Stimulated activated memory B cell treated with anti-CD40 and anti-IgM and Interleukin-4, amounts not matched to agents 10 μg/mL and 1 μg/mL and 100 μg/mL, for 72 hours (primary cell): ENCODE results near the gene C16orf90.

Experiments
- ATAC-seq: fragments of 150-1000 bp; cut with Tn5 transposase; 2 replicates; pipeline ENCODE4 v1.10.0; 2021
- H3K27ac Mint-ChIP-seq: one replicate; pipeline ENCODE4 v1.8.0; 2022; ENCODE audit warnings: mild to moderate bottlenecking, mixed read lengths
- H3K27me3 Mint-ChIP-seq: one replicate; pipeline ENCODE4 v1.8.0; 2022; ENCODE audit warnings: mixed read lengths
- H3K36me3 Mint-ChIP-seq: one replicate; pipeline ENCODE4 v1.8.0; 2022; ENCODE audit warnings: mixed read lengths
- H3K4me1 Mint-ChIP-seq: one replicate; pipeline ENCODE4 v1.8.0; 2022; ENCODE audit warnings: mixed read lengths
- H3K4me3 Mint-ChIP-seq: one replicate; pipeline ENCODE4 v1.8.0; 2022; ENCODE audit warnings: mild to moderate bottlenecking, moderate library complexity, mixed read lengths
- H3K9me3 Mint-ChIP-seq: one replicate; pipeline ENCODE4 v1.8.0; 2022; ENCODE audit warnings: mixed read lengths

Gene C16orf90

DNA sequence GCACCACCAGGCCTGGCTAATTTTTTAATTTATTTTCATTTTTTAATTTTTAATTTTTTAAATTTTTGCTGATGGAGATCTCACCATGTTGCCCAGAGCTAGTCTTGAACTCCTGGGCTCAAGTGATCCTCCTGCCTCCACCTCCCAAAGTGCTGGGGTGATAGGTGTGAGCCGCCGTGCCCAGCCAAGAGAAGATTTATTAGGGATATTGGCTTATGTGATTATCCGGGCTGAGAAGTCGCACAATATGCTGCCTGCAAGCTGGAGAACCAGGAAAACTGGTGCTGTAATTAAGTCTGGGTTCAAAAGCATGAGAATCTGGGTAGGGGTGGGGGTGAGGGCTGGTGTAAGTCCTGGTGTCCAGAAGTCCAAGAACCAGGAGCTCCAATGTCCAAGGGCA lies 2.5 kb upstream of the C16orf90 start:
- peaks cover 5% of the 10 kb centered on the region for H3K9me3 Mint-ChIP-seq
- no peaks in the 10 kb centered on the region for H3K27me3 Mint-ChIP-seq
- H3K4me1 Mint-ChIP-seq = peaks cover 25% of the 10 kb centered on the region
- H3K27ac Mint-ChIP-seq = no peak overlapping the region
- no peak for ATAC-seq
- H3K36me3 Mint-ChIP-seq = no peaks in the 10 kb centered on the region
- no peak overlapping the region for H3K4me3 Mint-ChIP-seq

DNA sequence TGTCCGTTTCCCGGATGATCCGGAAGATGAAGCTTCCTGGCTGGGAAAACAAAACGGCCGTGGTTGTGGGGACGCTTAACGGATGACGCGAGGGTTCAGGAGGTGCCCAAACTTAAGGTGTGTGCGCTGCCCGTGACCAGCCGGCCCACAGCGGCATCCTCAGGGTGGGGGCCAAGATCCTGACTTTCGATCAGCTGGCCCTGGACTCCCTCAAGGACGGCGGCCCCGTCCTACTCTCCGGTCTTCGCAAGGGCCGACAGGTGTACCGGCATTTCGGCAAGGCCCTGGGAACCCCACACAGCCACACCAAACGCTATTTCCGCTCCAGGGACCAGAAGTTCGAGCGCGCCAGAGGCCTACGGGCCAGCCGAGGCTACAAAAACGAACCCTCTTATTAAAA lies 1.1 kb upstream of the C16orf90 start:
- no peak for ATAC-seq
- H3K4me1 Mint-ChIP-seq = peaks cover 12% of the 10 kb centered on the region
- H3K27ac Mint-ChIP-seq = no peak overlapping the region
- no peaks in the 10 kb centered on the region for H3K27me3 Mint-ChIP-seq
- H3K36me3 Mint-ChIP-seq = no peaks in the 10 kb centered on the region
- H3K4me3 Mint-ChIP-seq = no peak overlapping the region
- H3K9me3 Mint-ChIP-seq = peaks cover 5% of the 10 kb centered on the region

DNA sequence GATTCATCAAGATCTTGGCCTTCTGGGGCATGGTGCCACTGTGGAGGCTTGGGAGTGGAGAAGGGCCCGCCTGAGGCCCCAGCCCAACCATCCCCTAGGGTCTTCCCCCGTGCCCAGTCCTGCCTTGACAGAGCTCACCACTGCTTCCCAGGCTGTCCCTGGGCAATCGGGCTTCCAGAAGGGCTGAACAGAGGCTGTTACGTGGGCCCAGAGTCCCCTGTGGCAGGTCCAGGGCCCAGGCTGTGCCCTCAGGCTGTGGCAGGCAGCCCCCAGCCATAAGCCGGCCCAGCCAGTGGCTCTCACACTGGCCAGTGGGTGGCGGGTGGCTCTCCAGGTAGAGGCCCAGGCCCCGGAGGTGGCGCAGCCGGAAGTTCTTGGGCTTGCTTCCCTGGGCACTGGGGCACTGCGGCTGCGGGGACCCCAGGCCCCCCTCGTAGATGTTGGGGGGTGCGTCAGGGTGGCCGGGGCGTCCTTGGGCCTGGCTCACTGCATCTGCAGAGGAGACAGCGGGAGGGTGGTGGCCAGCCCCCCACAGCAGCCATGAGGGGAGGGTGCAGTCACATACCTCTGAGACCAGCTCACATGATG lies 809 bp downstream of the C16orf90 start:
- no peaks in the 10 kb centered on the region for H3K27me3 Mint-ChIP-seq
- H3K4me1 Mint-ChIP-seq = peaks cover 7% of the 10 kb centered on the region
- H3K27ac Mint-ChIP-seq = no peak overlapping the region
- no peaks in the 10 kb centered on the region for H3K36me3 Mint-ChIP-seq
- H3K9me3 Mint-ChIP-seq = peaks cover 5% of the 10 kb centered on the region
- H3K4me3 Mint-ChIP-seq = no peak overlapping the region
- no peak for ATAC-seq

- Mint-ChIP-seq H3K36me3 (peaks cover 6% of the 10 kb centered on the region), H3K4me3 (no peak overlapping the region)
Observed at GRCh38 chr16:3492356-3492755, 2.9 kb downstream of the C16orf90 start.

GRCh38 chr16:3490911-3491629 lies 4.2 kb downstream of the C16orf90 start:
- H3K4me1 Mint-ChIP-seq = peaks cover 7% of the 10 kb centered on the region
- H3K27ac Mint-ChIP-seq = no peak overlapping the region
- no peaks in the 10 kb centered on the region for H3K27me3 Mint-ChIP-seq
- no peaks in the 10 kb centered on the region for H3K9me3 Mint-ChIP-seq
- peaks cover 7% of the 10 kb centered on the region for H3K36me3 Mint-ChIP-seq
- no peak overlapping the region for H3K4me3 Mint-ChIP-seq
- peak; percentile 50 for ATAC-seq

More at GRCh38 chr16:3492356-3492755, 2.9 kb downstream of the C16orf90 start:
- H3K9me3 Mint-ChIP-seq = no peaks in the 10 kb centered on the region
- no peak for ATAC-seq
- peaks cover 7% of the 10 kb centered on the region for H3K4me1 Mint-ChIP-seq
- H3K27me3 Mint-ChIP-seq = no peaks in the 10 kb centered on the region
- no peak overlapping the region for H3K27ac Mint-ChIP-seq

- no peak overlapping the region for H3K27ac Mint-ChIP-seq
- no peaks in the 10 kb centered on the region for H3K27me3 Mint-ChIP-seq
- peaks cover 7% of the 10 kb centered on the region for H3K4me1 Mint-ChIP-seq
- no peak for ATAC-seq
- H3K9me3 Mint-ChIP-seq = no peaks in the 10 kb centered on the region
- H3K4me3 Mint-ChIP-seq = no peak overlapping the region
- peaks cover 30% of the 10 kb centered on the region for H3K36me3 Mint-ChIP-seq
Observed at GRCh38 chr16:3488801-3489200, 6.5 kb downstream of the C16orf90 start.

- Mint-ChIP-seq H3K4me3 (no peak overlapping the region), H3K27me3 (no peaks in the 10 kb centered on the region), H3K9me3 (no peaks in the 10 kb centered on the region), H3K36me3 (peaks cover 40% of the 10 kb centered on the region), H3K27ac (no peak overlapping the region), H3K4me1 (peaks cover 7% of the 10 kb centered on the region)
- ATAC-seq = no peak
Observed at GRCh38 chr16:3487521-3488410, 7.5 kb downstream of the C16orf90 start.

GRCh38 chr16:3486506-3487215 lies 8.6 kb downstream of the C16orf90 start:
- no peak for ATAC-seq
- H3K27ac Mint-ChIP-seq = no peak overlapping the region
- H3K27me3 Mint-ChIP-seq = no peaks in the 10 kb centered on the region
- peaks cover 51% of the 10 kb centered on the region for H3K36me3 Mint-ChIP-seq
- no peaks in the 10 kb centered on the region for H3K9me3 Mint-ChIP-seq
- H3K4me1 Mint-ChIP-seq = peaks cover 7% of the 10 kb centered on the region
- no peak overlapping the region for H3K4me3 Mint-ChIP-seq

GRCh38 chr16:3485821-3486505 lies 9.3 kb downstream of the C16orf90 start:
- H3K27ac Mint-ChIP-seq = no peak overlapping the region
- ATAC-seq = no peak
- H3K27me3 Mint-ChIP-seq = no peaks in the 10 kb centered on the region
- H3K4me3 Mint-ChIP-seq = no peak overlapping the region
- peaks cover 2% of the 10 kb centered on the region for H3K4me1 Mint-ChIP-seq
- no peaks in the 10 kb centered on the region for H3K9me3 Mint-ChIP-seq
- peaks cover 58% of the 10 kb centered on the region for H3K36me3 Mint-ChIP-seq

DNA sequence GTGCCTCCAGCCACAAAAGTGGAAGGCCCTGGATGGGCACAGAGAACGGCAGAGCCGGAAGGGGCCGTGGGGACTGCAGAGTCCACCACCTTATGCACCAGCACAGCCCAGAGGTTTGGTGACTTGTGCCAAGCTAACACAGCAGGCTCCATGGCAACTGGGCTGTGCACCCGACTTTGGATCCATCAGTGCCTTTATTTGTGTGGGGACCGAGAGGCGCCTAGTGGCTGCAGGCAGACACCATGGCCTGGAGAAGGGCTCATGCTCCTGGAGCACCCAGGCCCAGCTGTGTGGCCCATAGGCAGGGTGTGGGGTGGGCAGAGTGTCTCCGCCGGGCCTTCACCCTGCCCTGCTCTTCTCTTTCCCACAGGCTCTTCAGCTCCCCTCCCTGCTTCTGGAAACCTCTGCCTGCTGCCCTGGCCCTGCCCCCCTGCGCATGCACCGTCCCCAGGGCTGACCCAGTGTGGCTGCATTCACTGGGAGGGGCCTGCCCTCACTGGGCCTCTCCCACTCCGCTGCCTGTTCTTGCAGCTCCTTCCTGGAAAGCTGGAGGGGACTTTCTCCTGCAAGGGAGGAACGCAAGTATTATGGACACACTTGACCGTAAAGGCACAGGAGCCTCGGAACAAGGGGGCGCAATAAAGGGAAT lies 10.1 kb downstream of the C16orf90 start:
- Mint-ChIP-seq H3K4me3 (no peak overlapping the region), H3K27ac (no peak overlapping the region), H3K4me1 (no peaks in the 10 kb centered on the region), H3K36me3 (peaks cover 60% of the 10 kb centered on the region), H3K9me3 (no peaks in the 10 kb centered on the region), H3K27me3 (no peaks in the 10 kb centered on the region)
- ATAC-seq = no peak

DNA sequence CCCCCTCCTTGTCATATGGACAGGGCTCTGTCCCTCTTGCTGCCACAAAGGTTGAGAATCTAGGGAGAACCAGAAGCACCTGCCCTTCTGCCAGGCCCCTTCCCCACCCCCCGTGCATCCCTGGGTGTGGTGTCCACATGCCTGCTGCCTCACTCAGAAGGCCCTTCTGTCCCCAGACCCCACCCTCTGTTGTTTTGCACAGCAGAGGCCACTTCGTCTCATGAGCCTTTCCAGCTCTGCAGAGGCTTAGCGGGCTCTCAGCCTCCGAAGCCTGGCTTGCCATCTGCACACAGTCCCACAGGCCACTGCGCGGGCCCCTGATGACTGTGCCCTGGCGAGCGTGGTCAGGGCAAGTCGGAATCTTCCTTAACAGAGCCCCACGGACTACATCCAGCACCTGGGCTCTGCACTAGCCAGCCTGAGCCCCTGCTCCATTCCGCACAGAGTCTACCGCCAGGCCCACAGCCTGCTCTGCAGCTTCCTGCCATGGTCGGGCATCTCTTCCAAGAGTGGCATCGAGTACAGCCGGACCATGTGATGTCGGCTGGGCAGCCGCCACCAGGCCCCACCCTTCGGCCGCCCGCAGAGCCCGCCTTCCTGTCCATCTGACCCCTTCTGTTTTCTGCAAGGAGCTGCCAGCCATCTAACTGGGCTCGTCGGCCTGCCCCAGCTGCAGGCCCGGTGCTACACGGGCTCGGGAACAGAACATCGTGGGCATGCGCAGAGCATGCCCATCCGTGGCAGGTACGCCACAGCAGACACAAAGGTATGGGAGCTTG lies 10.8 kb downstream of the C16orf90 start:
- Mint-ChIP-seq H3K36me3 (peaks cover 64% of the 10 kb centered on the region), H3K27me3 (no peaks in the 10 kb centered on the region), H3K9me3 (no peaks in the 10 kb centered on the region), H3K4me3 (no peak overlapping the region), H3K4me1 (no peaks in the 10 kb centered on the region), H3K27ac (no peak overlapping the region)
- no peak for ATAC-seq

DNA sequence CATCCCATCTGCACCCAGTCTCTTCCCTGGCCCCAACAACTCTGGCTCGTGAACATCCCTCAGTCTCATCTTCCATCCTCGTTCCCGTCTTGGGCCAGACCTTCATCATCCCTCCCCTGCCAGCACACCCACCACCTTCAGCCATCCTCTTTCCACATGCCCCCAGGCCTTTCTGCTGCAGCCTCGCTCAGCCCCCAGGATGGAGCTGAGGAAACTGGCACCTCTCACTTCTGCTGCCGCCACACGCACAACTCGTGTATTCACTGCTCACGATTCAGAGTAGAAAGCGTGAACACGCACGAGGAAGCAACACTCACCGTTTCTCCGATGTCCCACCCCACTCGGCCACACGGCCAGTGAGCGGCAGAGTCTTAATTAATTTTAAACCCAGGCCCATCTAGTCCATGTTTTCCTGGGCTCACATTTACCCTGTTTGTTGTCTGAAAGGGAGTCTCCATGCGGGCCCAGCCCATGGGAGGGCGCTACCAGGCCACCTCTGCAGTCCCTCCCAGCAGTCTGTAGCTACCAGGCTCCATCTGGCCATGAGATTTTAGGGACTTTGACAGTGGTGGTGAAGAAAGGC lies 12.5 kb downstream of the C16orf90 start:
- H3K4me3 Mint-ChIP-seq = no peak overlapping the region
- H3K27ac Mint-ChIP-seq = no peak overlapping the region
- H3K4me1 Mint-ChIP-seq = no peaks in the 10 kb centered on the region
- H3K36me3 Mint-ChIP-seq = peaks cover 74% of the 10 kb centered on the region
- H3K9me3 Mint-ChIP-seq = no peaks in the 10 kb centered on the region
- no peak for ATAC-seq
- no peaks in the 10 kb centered on the region for H3K27me3 Mint-ChIP-seq
